Limb (tissue), 2 donors: ENCODE measurements around the gene DOCK9.

Source experiments
- DNase-seq, 2 donors: peaks; one replicate each; pipeline ENCODE4 v3.0.0-alpha.2; 2016; ENCODE audit errors: extremely low spot score in 2 of 2

The DOCK9 gene

GRCh38 chr13:98746968-98747367, 230.9 kb downstream of the DOCK9 start:
- no peak for DNase-seq
